GM21528 (cell line): ENCODE data around the gene GUCY1B1.

Source experiments
- ATAC-seq: cut with Tn5 transposase; IDR thresholded peaks from one replicate; pipeline ENCODE4 v1.9.1; 2021; ENCODE audit warnings: mild to moderate bottlenecking, moderate library complexity; ENCODE audit not compliant: unreplicated experiment, low FRiP score

The GUCY1B1 gene

GRCh38 chr4:155758481-155759371 lies at the start of gene GUCY1B1:
GUCY1B1 (plus strand) TSS chr4:155759021; CDS start chr4:155759141, 120 bp downstream.
- ATAC-seq, result peak; percentile 97

DNA sequence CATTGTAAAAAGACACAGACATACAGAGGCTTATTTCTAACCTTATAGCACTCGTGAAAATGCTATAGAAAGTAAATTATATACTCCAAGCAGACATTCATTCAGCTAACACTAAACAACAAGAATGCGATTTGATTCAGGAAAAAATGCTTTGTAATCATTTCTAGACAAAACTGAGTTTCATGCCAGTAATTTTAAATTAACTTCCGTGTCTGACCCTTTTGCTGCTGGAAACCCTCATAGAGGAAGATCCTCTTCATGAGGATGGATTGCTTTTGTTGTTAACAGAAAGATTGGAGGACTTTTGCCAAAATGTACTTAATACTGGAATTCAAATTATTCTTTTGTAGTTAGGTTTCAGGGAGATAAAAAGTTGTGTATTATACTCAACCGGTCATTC lies 48.9 kb upstream of the GUCY1B1 start:
- ATAC-seq, result no peak

GRCh38 chr4:155711556-155711955 lies 47.3 kb upstream of the GUCY1B1 start:
- no peak for ATAC-seq

GRCh38 chr4:155712846-155713245 lies 46.0 kb upstream of the GUCY1B1 start:
- no peak for ATAC-seq

- no peak for ATAC-seq
Observed at GRCh38 chr4:155713911-155714310, 44.9 kb upstream of the GUCY1B1 start.

DNA sequence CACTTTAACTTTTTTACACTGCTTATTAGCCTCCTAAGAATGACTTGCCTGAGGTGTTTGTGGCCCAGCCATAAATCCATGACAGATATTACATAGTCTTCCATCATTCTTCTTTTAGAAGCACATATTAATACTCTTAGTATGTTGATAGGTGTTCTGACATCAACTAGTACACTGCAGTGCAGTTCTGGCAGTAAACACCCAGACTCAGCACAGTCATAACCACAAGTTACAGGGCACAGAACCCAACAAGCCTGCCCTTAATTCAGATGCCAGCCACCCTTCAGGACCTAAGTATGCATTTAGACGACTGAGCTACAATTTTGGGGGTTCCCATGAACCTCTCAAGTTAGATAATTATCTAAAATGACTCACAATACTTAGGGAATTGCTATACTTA lies 36.5 kb upstream of the GUCY1B1 start:
- ATAC-seq, result no peak

- ATAC-seq, result no peak
Observed at GRCh38 chr4:155722816-155723499, 35.9 kb upstream of the GUCY1B1 start.

GRCh38 chr4:155724731-155725130 lies 34.1 kb upstream of the GUCY1B1 start:
- ATAC-seq, result no peak

DNA sequence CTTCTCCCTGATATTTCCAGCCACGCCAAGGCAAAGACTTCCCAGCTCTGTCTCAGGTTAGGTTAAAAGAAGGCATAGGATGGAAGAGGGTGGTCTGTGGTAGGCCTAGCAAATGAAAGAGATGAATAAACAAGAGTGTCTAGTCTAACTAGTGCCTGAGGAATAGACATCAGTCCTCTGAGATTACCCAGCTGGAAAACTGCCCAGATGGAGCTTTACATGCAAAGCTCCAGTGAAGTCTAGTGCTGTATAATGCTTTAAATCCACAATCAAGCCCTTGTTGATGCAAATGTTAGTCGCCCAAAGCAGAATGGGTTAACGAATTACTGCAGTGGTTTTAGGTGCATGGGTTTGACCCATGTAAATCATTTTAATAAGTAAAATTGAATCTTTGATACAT lies 24.8 kb upstream of the GUCY1B1 start:
- no peak for ATAC-seq

- ATAC-seq, result no peak
Observed at GRCh38 chr4:155734951-155735350, 23.9 kb upstream of the GUCY1B1 start.

GRCh38 chr4:155735496-155735895 lies 23.3 kb upstream of the GUCY1B1 start:
- no peak for ATAC-seq

GRCh38 chr4:155738548-155738947 lies 20.3 kb upstream of the GUCY1B1 start:
- ATAC-seq, result no peak

GRCh38 chr4:155741546-155741945 lies 17.3 kb upstream of the GUCY1B1 start:
- no peak for ATAC-seq

- no peak for ATAC-seq
Observed at GRCh38 chr4:155742310-155743015, 16.4 kb upstream of the GUCY1B1 start.

DNA sequence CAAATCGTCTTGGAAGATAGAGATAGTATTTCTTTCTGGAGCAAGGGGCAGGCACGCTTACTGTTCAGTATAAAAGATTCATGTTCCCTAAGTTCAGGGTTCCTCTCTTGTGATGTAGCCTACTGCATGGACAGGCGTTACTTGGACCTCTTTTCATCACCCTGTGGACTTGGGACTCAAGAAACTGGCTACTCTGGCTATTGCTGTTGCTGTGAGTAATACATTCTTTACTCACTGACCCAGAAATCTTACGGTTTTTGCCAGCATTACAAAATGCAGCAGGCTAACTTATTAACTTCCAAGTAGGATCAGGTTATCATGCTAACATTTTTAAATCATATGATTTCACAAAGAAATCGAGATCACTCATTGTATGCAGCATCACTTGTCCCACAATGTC lies 12.8 kb upstream of the GUCY1B1 start:
- ATAC-seq, result no peak

- ATAC-seq, result no peak
Observed at GRCh38 chr4:155748039-155748438, 10.8 kb upstream of the GUCY1B1 start.

DNA sequence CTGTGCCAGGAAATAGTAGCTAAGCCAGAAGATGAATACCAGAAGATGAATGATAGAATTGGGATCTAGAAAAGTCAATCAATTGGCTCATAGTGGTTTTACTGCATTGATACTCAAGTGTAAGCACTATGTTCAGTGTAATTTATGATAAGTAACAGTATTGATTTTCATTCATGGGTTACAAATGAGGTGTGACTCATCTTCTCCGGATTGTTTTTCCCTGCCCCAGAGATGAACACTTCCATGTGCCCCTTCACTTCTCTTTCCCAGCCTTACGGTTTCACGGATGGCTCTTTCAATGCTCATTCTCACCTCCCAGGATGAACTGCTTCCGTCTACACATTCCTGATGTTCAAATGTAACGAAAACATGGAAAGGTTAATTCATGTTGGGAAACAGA lies 9.8 kb upstream of the GUCY1B1 start:
- ATAC-seq, result no peak

DNA sequence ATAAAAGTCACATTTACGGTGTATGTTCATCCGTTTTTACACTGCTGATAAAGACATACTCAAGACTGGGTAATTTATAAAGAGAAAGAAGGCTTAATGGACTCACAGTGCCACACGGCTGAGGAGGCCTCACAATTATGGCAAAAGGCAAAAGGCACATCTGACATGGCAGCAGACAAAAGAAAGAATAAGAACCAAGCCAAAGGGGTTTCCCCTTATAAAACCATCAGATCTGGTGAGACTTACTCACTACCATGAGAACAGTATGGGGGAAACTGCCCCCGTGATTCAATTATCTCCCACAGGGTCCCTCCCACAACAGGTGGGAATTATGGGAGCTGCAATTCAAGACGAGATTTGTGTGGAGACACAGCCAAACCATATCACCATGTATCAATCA lies 7.3 kb upstream of the GUCY1B1 start:
- ATAC-seq, result no peak

GRCh38 chr4:155757745-155758265 lies 1.0 kb upstream of the GUCY1B1 start:
- no peak for ATAC-seq

DNA sequence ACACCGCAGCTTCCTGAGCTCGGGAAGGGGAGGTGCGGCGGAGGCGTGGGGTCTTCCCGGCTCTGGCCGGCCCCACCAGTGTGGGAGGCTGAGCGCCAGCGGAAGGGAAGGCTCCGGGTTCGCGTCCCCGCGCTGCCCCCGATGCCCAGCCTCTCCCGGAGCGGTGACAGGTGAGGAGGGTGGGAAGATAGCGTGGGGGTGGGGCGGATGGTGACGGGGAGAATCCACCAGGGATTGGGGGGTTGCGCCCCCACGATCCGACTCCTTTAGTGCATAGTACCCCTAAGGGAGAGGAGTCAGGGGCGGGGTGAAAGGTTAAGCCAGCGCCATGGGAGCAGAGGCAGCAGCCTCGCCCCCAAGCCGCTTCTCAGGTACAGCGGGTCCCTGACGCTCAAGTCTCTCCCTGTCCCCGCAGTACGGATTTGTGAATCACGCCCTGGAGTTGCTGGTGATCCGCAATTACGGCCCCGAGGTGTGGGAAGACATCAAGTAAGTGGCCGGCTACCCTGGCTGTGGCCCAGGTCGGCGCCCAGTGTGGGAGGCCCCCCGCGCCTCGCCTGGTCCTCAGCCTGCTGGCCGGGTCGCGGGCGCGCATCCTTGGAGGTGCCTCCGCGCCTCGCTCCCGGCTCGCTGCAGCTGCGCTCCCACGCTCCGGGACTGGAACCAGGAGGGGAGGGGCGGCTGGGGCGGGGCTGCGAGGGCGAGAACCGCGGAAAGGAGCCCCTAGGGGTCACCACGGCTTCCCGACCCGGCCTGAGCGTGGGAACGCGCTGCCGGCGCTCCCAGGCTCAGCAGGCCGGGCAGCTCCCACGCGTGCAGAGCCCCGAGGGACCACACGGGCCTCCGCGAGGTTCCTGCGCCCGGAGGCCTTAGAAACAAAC lies 791 bp downstream of the GUCY1B1 start:
- ATAC-seq, result peak; percentile 24
